ENCODE data around the gene GSG1.
A peak's percentile ranks its signal among the peaks of the same experiment; 100 is the strongest.
"Not testable (repeated sequence)": the region's sequence is repeated elsewhere in the genome, so short reads cannot be mapped to it uniquely, and the experiment has no call there.

GSG1 gene

GRCh38 chr12:13060581-13060980 is 42.9 kb downstream of the GSG1 start:
- no peak for DNase-seq

GRCh38 chr12:13053617-13054016 is 49.9 kb downstream of the GSG1 start:
- DNase-seq = not testable (repeated sequence)

- no peak for DNase-seq
These were observed 51.0 kb downstream of the GSG1 start for GRCh38 chr12:13052421-13052820.

DNA sequence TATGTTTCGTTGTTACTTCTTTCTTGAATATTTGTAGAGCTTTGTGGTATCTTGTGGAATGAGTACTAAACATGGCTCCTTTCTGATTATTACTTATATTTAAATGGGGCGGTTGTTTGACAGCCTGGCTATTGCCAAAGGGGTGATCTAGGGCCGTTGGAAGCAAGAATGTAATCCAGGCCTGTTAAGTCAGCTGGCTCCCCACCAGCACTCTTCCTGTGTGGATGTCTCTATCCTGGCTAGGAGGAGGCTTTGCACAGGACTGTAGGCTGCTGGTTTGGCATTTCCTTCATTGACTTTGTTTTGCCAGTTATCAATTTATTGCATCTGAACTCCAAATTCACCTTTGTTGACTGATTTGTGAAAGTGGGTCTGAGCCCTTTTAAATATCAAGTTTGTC is 53.7 kb downstream of the GSG1 start:
- no peak for DNase-seq

DNA sequence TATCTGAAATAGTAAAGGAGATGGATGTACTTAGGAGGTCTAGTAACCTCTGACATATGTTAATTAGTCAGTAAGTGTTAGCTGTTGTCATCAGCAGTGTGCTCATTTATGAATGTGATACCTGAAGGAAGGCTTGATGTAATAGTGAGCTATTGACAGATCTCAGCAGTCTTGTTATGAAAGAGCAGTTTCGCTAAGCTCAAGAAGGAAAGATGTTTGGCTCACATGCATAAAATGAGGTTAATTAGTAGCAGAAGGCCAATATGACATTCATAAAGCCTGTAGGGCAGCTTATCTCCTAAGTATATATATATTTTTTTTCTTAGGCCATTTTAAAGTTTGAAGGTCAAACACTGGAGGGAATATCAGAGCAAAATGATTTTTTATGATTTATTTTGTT is 56.5 kb downstream of the GSG1 start:
- DNase-seq = no peak

GRCh38 chr12:13045816-13046215 is 57.7 kb downstream of the GSG1 start:
- DNase-seq = no peak

- DNase-seq = no peak
These were observed 58.6 kb downstream of the GSG1 start for GRCh38 chr12:13044906-13045299.

DNA sequence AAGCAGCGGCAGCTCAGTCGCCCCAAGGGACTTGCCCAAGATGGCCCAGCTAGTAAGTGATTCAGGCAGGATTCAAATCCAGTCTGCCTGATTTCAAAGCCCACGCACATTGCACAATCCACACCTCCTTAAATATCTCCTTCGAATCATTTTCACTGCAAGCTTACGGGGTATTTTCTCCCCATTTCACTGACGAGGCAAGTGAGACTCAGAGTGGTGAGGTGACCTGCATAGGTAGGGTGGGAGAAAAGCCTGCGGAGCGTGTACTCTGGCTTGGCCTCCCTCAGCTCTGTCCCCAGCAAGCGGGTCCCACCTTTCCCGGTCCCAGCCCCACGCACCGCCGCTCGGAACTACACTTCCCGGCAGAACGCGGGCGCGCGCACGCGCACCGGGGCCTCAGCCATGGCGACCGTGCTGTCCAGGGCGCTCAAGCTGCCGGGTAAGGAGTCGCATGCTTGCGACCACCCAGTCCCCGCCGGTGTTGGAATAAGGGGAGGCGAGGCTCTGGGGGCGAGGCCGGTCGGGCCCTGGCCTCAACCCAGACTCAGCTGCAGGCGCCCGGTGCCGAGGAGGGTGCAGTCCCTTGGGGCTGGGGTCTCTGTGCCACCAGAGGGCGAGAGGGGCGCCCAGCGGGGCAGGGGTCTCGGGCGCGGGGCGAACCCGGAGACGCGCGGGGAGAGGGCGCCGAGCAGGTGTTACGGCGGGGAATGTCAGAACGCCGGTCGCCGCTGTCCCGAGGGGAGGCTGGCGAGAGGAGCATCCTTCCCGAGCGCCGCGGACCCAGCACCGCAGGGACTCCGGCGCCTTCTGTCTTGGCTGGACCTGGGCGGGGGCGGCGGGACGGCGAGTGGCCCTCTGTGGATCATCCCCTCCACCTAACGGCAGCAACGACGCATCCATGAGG is 59.2 kb downstream of the GSG1 start, which contains the start of gene FAM234B:
Gene FAM234B (plus strand): TSS at position 380 of the 904 bp plus-strand sequence. CDS start 23 bp downstream, at position 403.
- peak; percentile 81 for DNase-seq

- DNase-seq = no peak
These were observed 60.7 kb downstream of the GSG1 start for GRCh38 chr12:13042666-13043230.

GRCh38 chr12:13041224-13041623 is 62.2 kb downstream of the GSG1 start:
- no peak for DNase-seq

- DNase-seq = peak; percentile 32
These were observed 64.0 kb downstream of the GSG1 start for GRCh38 chr12:13039328-13039956.

- DNase-seq = no peak
These were observed 64.8 kb downstream of the GSG1 start for GRCh38 chr12:13038491-13039161.

DNA sequence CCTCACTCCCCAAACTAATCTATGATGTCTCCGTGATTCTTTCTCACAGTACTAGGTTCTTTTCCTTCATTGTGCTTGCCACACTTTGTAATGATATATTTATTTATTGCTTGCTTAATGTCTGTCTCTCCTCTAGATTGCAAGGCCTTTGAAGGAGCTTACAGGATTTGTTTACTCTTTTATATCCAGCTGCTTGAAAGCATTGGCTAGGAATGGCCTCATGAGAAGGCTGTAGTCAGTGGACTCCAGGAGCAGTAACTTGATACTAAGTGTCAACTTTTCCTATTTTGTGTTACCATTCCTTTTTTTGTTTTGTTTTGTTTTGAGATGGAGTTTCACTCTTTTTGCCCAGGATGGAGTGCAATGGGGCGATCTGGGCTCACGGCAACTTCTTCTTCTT is 66.6 kb downstream of the GSG1 start:
- DNase-seq = no peak

GRCh38 chr12:13035335-13035734 is 68.1 kb downstream of the GSG1 start:
- DNase-seq = not testable (repeated sequence)
